GM19035 (cell line): Measurements from ENCODE around the gene ISCU.
"Not testable (repeated sequence)": the region's sequence is repeated elsewhere in the genome, so short reads cannot be mapped to it uniquely, and the experiment has no call there.

Experiments
- ATAC-seq: cut with Tn5 transposase; IDR thresholded peaks from one replicate; pipeline ENCODE4 v1.9.1; 2021; ENCODE audit not compliant: unreplicated experiment

The ISCU gene

GRCh38 chr12:108616941-108617858, 54.8 kb downstream of the ISCU start:
- peak; percentile 74 for ATAC-seq

DNA sequence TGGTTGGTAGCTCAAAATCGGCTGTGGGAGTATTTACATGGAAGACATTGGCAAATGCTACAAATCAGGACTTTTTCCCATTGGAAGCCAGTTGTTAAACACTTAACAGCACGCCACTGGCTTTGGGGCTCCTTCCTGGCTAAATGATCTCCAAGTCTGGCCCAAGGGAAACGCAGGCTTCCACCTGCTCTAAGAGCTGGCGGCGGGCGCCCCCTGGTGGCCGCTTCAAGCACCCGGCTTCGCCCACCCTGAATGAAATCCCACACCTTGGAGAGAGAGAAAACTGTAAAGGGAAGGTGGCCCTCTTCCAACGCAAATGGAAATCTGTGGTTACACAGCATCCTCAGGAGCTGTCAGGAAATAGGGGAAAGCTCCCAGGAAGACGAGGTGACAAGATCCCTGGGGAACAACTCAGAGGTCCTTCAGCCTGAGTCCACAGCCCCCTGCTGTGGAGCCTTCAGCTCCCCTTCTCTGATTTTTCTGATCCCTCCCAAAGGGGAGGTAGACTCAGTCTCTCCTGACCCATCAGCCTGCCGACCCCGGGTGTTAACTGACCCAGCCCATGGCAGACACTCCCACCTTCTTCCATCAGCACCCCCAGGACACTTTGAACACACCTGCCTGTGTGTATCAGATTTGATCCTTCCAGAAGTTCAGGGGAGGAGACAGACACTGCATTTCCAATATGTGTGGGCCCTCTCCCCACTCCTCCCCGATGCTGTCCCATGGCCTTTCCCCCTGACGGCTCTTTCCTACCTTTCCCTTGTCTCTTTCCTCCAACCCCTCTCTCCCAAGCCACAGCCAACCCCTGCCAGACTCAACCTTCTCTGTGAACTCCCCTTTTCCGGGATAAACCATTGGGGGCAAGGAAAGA, 55.9 kb downstream of the ISCU start:
- peak; percentile 52 for ATAC-seq

GRCh38 chr12:108618953-108619274, 56.5 kb downstream of the ISCU start:
- not testable (repeated sequence) for ATAC-seq
